Mesothelial cell of epicardium (in vitro differentiated cells): ENCODE results near the gene ANKRD1. TPM values are rescaled to one million over a fixed set of nuclear protein-coding genes. Genes with fewer than 3 reads are reported as not detected.
"Not testable (repeated sequence)": the region's sequence is repeated elsewhere in the genome, so short reads cannot be mapped to it uniquely, and the experiment has no call there.

ENCODE experiments used
- DNase-seq, 2 experiments: peaks; one replicate each; pipeline ENCODE4 v3.0.0; 2021; ENCODE audit warnings: low spot score in 2 of 2; ENCODE audit not compliant: unreplicated experiment in 2 of 2
- H3K27ac Mint-ChIP-seq: 2 replicates; pipeline ENCODE4 v1.8.0; 2021; ENCODE audit warnings: mixed read lengths
- H3K27me3 Mint-ChIP-seq: 2 replicates; pipeline ENCODE4 v1.8.0; 2021; ENCODE audit warnings: low read depth, mixed read lengths
- H3K36me3 Mint-ChIP-seq: 2 replicates; pipeline ENCODE4 v1.8.0; 2021; ENCODE audit warnings: mixed read lengths
- H3K4me1 Mint-ChIP-seq: 2 replicates; pipeline ENCODE4 v1.8.0; 2021; ENCODE audit warnings: mixed read lengths
- H3K4me3 Mint-ChIP-seq: 2 replicates; pipeline ENCODE4 v1.8.0; 2021; ENCODE audit warnings: mild to moderate bottlenecking, moderate library complexity, mixed read lengths
- H3K9me3 Mint-ChIP-seq: 2 replicates; pipeline ENCODE4 v1.8.0; 2021; ENCODE audit warnings: mixed read lengths
- total RNA-seq: library from RNA; stranded (reverse); gene quantifications from 3 replicates; pipeline ENCODE4 v1.2.1, GENCODE V29; 2021
- TF ChIP-seq, protein P1 (sequence below): fragments of 200-600 bp; sonication (generic); IDR thresholded peaks from one replicate; pipeline ENCODE4 v1.5.0; 2021; ENCODE audit warnings: antibody characterized with exemption; ENCODE audit not compliant: unreplicated experiment

The ANKRD1 gene
- total RNA-seq, 1 donor from 2014 or later: 5.2 TPM

DNA sequence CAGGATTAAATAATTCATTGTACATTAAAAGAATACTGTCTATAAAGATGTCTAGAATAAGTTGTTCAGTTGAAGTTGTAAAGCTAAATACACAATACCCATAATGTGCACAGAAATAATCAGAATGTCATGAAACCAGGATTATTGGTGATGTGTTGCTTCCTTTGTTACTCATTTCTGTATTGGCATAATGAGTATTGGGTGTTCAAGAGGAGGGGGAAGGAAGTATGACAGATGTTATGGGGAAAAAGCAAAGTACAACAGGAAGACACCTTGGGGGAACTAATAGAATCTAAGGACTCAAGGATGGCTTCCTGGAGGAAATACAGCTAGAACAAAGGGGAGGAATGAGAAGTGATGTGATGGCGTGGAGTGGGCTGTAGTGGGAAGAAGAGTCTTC, 15.0 kb downstream of the ANKRD1 start:
- no peaks in the 10 kb centered on the region for H3K4me1 Mint-ChIP-seq
- TF ChIP-seq, protein P1, sequence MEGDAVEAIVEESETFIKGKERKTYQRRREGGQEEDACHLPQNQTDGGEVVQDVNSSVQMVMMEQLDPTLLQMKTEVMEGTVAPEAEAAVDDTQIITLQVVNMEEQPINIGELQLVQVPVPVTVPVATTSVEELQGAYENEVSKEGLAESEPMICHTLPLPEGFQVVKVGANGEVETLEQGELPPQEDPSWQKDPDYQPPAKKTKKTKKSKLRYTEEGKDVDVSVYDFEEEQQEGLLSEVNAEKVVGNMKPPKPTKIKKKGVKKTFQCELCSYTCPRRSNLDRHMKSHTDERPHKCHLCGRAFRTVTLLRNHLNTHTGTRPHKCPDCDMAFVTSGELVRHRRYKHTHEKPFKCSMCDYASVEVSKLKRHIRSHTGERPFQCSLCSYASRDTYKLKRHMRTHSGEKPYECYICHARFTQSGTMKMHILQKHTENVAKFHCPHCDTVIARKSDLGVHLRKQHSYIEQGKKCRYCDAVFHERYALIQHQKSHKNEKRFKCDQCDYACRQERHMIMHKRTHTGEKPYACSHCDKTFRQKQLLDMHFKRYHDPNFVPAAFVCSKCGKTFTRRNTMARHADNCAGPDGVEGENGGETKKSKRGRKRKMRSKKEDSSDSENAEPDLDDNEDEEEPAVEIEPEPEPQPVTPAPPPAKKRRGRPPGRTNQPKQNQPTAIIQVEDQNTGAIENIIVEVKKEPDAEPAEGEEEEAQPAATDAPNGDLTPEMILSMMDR: no peak
- H3K9me3 Mint-ChIP-seq: peaks cover 14% of the 10 kb centered on the region
- H3K27ac Mint-ChIP-seq: no peak overlapping the region
- no peak for DNase-seq
- H3K36me3 Mint-ChIP-seq: peaks cover 30% of the 10 kb centered on the region
- no peaks in the 10 kb centered on the region for H3K27me3 Mint-ChIP-seq
- no peak overlapping the region for H3K4me3 Mint-ChIP-seq

DNA sequence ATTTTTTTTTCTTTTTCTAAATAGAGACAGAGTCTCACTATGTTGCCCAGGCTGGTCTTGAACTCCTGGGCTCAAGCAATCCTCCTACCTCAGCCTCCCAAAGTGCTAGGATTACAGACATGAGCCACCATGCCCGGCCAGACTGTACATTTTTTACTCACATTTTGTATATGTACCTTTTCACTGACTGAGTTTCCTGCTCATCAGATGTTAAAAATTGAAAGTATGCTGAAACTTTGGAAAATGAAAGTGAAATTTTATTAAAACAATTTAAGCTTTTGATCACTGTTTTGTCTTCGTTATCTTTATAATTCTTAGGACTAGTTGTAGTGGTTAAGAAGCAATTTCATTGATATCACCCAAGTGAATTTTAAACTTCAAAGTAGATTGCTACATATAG, 24.0 kb downstream of the ANKRD1 start:
- not testable (repeated sequence) for H3K27me3 Mint-ChIP-seq, H3K9me3 Mint-ChIP-seq, H3K27ac Mint-ChIP-seq, DNase-seq, H3K4me1 Mint-ChIP-seq, H3K4me3 Mint-ChIP-seq
- H3K36me3 Mint-ChIP-seq: peaks cover 38% of the 10 kb centered on the region

DNA sequence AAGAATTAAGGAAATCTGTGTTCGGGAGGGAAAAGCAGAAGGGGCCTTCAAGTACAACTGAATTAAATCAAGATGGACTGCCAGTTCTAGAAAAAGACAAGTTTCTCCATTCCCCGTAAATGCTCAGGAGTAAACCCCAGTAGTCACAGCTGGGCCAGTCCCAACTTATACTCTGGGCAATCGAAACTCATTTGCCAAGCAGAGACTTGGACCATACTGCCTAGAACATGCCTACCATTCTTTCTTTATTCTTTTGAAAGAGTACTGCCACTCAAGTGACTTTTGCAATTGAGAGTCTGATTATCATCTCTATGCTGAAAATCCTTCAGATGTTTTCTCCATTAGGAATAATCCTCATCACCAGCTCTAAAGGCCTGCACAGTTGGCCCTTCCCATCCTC, 27.7 kb downstream of the ANKRD1 start:
- no peak for DNase-seq

DNA sequence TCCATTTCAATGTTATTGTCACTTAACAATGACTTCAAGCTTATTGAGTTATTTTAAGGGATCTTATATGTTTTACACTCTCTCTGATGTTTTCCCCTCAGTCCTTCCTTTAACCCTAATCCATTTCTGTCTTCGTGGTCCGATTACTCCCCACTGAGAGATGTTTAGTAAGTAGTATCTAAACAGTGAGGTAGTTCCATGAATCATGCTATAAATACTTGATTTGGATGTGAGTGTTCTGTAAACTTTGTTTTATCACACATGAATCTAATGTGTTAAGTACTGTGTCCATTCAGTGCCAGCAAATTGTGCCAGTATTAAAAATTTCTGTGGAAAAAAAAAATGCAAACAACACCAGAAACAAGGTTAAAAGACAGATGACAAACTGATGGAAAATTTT, 30.5 kb downstream of the ANKRD1 start:
- H3K36me3 Mint-ChIP-seq: peaks cover 39% of the 10 kb centered on the region
- no peak for DNase-seq

More for the DNA sequence above, 27.7 kb downstream of the ANKRD1 start:
- H3K36me3 Mint-ChIP-seq: peaks cover 35% of the 10 kb centered on the region
- H3K27ac Mint-ChIP-seq: no peak overlapping the region
- TF ChIP-seq, protein P1: no peak
- H3K9me3 Mint-ChIP-seq: no peaks in the 10 kb centered on the region
- H3K4me3 Mint-ChIP-seq: no peak overlapping the region
- H3K27me3 Mint-ChIP-seq: no peaks in the 10 kb centered on the region
- no peaks in the 10 kb centered on the region for H3K4me1 Mint-ChIP-seq

DNA sequence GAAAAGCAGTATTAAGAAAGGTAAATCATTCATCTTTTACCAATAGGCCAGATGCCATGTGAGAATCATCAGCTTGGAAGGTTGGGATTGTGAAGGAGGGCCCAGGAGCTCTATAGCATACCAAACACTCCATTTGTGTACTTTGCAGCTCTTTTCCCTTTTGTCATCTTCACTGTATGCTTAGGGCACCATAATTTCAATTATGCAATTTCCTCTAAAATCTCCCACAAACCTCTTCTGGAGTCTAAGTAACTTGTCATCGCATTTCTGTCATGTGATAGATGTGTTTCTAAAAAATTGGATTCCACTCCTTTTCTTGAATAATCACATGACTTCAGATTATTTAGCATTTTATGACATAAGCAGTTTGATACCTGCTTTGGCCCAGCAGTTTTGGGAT, 31.3 kb downstream of the ANKRD1 start:
- H3K36me3 Mint-ChIP-seq: peaks cover 36% of the 10 kb centered on the region
- H3K27ac Mint-ChIP-seq: no peak overlapping the region
- TF ChIP-seq, protein P1: no peak
- no peak for DNase-seq
- no peaks in the 10 kb centered on the region for H3K27me3 Mint-ChIP-seq
- no peaks in the 10 kb centered on the region for H3K4me1 Mint-ChIP-seq
- no peak overlapping the region for H3K4me3 Mint-ChIP-seq
- H3K9me3 Mint-ChIP-seq: no peaks in the 10 kb centered on the region

More for the DNA sequence above, 30.5 kb downstream of the ANKRD1 start:
- TF ChIP-seq, protein P1: no peak
- Mint-ChIP-seq H3K27me3 (no peaks in the 10 kb centered on the region), H3K4me1 (no peaks in the 10 kb centered on the region), H3K27ac (no peak overlapping the region), H3K9me3 (no peaks in the 10 kb centered on the region), H3K4me3 (no peak overlapping the region)

DNA sequence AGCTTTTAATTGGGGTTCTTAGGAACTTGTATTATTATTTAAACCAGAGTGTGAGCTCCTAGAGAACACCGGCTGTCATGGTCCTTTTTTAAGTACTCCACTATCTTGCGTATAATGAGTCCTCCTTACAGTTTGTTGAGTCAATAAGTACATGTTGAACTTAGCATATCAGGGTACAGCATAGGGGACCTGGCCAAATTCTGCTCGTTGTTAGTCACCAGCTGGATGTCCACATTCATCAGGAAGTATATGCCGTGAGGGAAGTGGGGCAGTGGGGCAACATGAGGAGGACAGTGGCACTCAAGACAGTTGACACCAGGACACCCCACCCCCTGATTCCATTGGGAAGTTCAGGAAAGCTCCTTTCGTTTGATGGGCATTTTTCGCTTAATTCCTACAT, 32.5 kb downstream of the ANKRD1 start:
- Mint-ChIP-seq H3K4me3 (no peak overlapping the region), H3K9me3 (no peaks in the 10 kb centered on the region), H3K27me3 (no peaks in the 10 kb centered on the region), H3K27ac (no peak overlapping the region), H3K36me3 (peaks cover 30% of the 10 kb centered on the region), H3K4me1 (no peaks in the 10 kb centered on the region)
- no peak for DNase-seq
- TF ChIP-seq, protein P1: no peak
